Activated gamma-delta T cell treated with anti-CD3 and anti-CD28 coated beads, Interleukin-2, amount 50 U/mL, for 16 hours (primary cell): ENCODE data around the gene SLC25A53.

ENCODE experiments used
- DNase-seq: peaks from one replicate; pipeline ENCODE4 v3.0.0-alpha.2; 2020; ENCODE audit warnings: low read depth

The SLC25A53 gene, protein sequence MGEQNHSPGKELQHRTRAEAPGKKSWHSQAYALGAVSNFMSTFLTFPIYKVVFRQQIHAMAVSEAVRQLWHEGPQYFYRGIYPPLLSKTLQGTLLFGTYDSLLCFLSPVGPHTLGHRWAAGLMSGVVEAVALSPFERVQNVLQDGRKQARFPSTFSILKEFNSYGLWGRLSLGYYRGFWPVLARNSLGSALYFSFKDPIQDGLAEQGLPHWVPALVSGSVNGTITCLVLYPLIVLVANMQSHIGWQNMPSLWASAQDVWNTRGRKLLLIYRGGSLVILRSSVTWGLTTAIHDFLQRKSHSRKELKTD

DNA sequence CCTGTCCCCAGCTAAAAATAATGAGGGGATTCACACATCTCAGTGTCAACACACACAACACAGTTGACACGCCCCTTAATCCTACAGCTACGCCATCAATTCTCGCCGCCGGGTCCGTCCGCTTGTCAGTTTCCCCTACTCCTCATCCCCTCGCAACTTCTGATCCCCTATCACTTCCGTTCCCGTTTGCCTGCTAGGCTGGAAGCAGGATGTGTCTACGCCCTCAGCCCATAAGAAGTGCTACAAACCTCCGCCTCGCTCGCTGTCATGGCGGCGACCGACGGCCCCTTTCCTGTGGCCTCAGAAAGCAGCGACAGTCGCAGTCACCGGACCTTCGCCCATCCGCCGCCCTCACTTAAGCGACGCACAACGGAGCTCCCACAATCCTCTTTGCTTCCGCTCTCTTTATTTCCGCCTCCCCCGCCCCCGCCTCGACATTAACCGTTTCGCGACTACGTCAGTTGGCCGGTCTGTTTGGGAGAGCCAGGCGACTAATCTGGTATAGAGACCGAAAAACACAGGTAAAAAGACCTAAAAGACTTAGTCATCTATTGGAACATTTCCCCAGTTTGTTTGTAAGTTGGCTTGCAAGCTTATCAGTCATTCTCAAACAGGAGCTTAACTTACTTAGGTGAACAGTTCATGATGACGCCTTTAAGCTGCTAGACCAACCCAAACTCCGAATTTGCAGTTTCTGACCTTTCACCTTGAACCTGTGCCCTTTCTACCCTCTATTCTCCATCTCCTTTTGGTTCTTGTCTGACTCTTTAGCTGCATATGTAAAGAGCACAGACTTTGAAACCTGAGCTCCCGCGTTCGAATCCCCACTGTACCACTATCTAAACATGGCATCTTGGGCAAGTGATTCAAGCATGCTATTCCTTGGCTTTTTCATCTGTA, at the start of gene SLC25A53:
SLC25A53 (minus strand) TSS at position 380 of the 900 bp plus-strand sequence. CDS start 51,752 bp downstream, outside the sequence.
- DNase-seq, result peak; percentile 53

DNA sequence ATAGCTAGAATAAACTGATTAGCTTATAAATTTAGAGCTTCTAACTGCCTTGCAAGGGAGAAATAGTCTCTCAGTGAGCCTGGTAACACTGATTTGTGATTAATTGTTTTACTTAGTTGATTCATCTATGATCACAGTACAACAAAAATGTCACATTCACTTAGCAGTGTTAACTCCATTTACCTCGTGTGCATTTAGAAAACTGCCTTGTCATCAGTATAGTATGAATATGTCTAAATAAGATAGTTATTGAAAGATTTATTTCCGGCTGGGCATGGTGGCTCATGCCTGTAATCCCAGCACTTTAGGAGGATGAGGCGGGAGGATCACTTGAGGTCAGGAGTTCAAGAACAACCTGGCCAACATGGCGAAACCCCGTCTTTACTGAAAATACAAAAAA, 48.7 kb upstream of the SLC25A53 start:
- DNase-seq, result no peak

DNA sequence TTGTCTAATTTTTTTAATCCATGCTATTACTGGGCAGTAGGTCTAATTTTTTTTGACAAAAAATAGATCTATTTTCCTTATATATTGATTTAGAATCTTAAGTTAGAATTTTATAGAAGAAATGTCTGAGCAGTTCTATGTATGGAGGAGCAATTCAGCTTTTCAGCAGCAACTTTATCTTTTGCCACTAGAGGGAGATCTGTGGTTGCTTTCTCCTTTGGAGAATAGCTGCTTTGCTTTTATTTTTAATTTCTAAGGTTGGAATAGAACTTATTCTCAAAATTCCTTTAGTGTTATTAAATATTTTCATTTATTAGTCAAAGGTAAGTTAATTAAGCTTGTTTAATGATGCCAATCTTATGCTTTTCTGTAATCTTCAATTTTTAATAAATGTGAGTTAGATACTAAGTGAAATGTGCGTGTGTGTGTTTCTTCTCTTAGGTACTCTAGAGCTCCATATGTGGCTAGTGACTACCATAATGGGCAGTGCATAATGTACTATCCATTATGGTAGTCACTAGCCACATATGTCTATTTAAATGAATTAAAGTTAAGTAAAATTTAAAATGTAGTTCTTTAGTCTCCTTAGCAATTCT, 38.8 kb upstream of the SLC25A53 start:
- DNase-seq, result no peak

DNA sequence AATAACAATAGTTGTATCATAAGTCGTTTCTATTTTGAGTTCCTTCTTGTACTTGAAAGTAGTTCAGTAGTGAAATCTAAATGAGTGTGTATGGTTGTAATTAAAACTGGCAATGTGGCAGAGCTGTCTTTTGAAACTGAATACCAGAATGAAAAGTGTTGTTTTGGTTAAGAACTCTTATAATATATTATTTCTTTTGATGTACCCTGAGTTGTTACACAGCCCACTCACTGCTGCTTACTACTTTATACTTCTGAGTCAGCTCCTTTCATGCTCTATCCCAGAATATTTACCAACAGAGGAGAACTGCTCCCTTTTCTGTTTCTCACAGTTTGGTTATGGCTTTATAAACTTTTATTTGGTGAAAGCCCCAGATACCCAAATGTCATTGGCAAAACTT, 38.2 kb upstream of the SLC25A53 start:
- DNase-seq, result no peak

DNA sequence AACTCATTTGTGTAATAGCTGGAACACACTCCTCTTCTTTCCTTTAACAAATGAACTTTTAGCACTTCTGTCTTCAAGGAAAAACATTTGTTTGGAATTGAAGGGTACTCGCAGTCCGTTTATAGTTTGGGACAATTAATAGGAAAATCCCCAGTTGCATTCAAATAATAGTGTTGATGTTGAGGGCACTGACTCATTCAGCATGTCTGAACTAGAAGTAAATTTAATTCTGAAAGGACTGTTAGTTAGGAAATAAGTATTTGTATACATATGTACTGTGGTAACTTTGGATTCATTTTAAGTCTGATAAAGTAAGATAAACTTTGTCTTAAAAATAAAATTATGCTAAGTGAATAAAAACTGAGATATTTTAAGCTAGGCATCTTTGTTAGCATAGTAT, 36.7 kb upstream of the SLC25A53 start:
- no peak for DNase-seq

DNA sequence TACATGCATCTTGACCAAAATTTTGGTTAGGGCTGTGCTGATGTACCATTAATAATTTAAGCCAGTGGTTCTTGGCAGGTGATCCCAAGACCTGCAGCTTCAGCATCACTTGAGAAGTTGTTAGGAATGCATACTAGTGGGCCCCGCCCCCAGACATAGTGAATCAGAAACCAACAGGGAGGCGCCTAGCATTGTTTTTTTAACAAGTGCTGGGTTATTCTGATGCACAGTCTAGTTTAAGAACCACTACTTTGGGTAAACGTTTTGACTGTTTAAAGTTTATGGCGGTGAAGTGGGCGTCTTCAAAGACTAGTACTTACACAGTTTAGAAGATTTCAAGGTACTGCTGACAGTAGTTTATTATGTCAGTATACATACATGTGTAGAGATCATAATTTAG, 33.0 kb upstream of the SLC25A53 start:
- no peak for DNase-seq

DNA sequence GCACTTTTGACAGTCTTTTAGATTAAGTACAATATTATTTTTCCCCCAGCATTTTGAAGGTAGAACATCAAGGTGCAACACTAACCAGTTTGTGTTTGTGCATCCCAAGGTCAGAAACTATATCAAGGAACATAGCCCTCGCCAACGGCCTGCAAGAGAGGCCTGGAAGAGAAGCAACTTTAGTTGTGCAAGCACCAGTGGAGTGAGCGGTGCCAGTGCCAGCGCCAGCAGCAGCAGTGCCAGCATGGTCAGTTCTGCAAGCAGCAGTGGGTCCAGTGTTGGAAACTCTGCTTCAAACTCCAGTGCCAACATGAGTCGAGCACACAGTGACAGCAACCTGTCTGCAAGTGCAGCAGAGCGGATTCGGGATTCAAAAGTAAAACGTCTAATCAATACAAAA, 31.1 kb upstream of the SLC25A53 start:
- no peak for DNase-seq

DNA sequence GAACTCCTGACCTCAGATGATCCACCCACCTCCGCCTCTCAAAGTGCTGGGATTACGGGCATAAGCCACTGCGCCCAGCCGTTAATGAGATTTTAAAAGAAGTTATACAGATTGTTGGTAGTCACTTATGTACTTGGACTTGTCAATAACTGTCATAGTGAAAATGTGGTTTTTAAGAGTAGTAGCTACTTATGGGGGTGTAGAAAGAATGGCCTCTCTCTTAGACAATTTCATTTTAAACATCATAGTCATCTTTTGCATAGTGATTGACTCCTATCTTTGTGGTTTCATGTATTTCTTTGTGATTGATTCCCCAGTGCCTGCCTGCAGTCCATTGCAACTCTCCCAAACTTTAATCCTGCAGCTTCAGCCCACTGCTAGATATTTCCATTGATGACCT, 26.9 kb upstream of the SLC25A53 start:
- no peak for DNase-seq

DNA sequence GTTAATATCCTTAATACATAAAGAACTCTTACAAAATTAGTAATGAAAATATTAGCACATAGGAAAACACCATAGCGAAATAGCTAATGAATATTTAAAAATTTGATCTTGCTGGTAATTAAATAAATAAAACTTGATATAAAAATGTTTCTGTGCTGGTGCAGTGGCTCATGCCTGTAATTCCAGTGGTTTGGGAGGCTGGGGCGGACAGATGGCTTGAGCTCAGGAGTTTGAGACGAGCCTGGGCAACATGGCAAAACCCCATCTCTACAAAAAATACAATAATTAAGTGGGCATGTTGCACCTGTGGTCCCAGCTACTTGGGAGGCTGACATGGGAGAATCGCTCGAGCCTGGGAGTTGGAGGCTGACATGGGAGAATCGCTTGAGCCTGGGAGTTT, 17.0 kb upstream of the SLC25A53 start:
- no peak for DNase-seq

DNA sequence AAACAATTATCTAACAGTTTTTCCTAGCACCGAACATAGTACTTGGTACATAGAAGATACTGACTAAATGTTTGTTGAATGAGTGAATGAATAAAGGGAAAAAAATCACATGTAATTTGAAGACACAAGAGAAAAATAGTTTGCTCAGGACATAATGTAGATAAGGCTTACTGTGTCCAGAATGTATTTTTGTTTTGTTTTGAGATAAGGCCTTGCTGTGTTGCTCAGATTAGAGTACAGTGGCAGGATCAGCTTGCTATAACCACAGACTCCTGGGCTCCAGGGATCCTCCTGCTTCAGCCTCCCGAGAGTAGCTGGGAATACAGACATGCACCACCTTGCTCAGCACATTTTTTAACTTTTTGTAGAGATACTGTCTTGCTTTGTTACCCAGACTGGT, 16.0 kb upstream of the SLC25A53 start:
- no peak for DNase-seq

DNA sequence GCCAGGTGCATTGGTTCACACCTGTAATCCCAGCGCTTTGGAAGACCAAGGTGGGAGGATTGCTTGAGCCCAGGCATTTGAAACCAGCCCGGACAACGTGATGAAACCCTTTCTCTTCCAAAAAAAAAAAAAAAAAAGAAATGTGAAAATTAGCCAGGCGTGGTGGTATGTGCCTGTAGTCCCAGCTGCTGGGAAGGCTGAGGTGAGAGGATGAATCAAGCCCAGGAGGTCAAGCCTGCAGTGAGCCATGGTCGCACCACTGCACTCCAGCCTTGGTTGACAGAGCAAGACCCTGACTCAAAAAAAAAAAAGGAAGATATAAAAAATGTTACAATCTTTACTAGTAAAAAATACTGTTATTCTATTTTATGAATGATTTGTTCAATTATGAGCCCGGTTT, 15.3 kb upstream of the SLC25A53 start:
- no peak for DNase-seq

DNA sequence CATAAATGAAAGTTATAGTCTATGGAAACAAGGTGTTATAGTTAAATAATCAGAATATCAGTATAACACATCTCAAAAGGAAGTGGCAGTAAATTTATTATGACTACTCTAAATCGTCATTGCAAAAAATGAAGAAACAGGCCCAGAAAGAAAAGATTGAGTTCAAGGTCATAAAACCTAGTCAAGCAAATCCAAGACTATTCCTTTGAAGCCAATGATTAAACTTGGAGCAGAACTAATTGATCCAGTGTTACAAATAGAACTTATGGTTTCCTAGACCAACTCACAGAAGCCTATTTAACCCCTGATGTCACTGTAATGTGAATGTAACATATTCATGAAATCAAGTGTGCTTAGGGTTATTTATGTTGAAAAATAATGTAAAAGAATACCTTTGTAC, 11.3 kb upstream of the SLC25A53 start:
- DNase-seq, result no peak

DNA sequence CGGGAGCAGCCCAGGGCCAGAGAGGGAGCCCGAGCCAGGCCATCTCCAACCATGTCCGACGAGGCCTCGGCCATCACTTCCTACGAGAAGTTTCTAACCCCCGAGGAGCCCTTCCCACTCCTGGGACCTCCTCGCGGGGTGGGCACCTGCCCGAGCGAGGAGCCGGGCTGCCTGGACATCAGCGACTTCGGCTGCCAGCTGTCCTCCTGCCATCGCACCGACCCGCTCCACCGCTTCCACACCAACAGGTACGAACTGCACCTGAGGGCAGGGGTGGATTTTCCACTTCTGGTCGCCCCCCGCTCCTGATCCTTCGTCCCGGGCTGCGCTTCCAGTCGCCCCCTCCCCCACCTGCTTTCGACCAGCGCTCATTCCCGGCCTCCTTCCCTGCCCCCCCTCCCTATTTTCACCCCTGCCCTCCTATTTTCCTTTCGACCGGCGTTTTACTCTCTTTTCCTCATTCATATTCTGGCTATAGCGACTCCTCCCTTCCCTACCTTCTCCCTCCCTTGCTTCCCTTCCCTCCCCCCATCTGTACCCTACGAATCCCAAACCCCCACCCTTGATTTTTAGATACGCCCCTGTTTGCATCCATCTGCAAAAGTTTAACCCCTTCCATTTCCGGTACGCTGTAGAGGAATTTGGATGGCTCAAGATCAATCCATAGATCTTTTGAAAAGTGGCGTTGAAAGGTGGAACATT, 10.1 kb upstream of the SLC25A53 start:
- DNase-seq, result no peak

DNA sequence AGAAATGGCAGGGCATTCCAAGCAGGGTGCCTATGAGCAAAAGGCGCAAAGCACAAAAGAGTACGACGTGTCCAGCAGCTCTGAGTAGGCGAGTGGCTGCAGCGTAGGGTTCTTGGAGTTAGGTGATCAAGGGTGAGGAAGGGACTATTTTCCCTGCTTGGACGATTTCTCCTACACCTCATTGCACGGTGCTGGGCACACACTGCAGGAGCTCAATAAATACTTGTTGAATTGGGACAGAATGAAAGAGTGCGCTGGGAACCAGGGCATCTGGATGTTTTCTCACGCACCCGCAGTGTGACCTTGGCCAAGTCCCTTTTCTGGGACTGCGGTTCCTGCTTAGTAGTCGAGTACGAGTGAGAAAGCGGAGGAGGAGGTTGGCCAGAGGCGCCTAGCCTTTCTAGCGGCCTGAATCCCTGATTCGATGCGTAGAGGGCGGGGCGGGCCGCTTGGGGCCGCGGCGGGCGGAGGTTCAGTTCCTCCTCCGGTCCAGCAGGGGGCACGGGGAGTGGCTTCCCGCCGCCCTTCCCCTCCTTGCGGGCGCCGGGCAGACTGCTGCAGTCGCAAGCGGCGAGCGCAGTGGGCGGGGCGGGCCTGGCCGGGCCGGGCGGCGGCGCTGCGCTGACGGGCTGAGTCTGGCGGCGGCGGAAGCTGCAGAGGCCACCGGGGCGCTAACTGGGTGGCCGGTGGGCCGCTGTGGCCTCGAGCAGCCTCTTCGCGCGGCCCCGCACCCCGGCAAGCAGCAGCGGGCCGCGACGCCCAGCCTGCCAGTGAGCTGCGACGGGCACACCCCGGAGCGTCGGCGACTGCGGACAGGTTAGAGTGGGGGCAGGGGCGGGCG, 9.3 kb upstream of the SLC25A53 start, which contains the start of gene FAM199X:
FAM199X (plus strand) TSS at position 560 of the 841 bp plus-strand sequence. CDS start 333 bp downstream, outside the sequence.
- peak; percentile 72 for DNase-seq

DNA sequence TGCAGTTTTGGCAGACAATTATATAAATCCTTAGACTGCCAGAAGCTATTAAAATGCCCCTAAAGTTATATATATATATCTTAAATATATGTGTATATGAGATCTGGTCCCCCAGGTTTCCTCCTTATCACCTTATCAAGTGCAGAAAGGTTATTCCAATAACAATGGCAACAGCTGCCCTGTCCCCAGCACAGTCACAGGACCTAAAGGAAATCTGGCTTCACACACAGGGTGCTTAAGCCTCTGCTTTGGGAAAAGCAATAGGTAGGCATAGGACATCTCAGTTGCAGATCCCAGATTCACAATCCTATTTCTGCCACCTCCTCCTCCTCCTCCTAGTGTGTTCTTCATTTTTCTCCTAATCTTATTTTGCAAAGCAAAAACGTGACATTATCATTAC, 5.8 kb downstream of the SLC25A53 start:
- no peak for DNase-seq

DNA sequence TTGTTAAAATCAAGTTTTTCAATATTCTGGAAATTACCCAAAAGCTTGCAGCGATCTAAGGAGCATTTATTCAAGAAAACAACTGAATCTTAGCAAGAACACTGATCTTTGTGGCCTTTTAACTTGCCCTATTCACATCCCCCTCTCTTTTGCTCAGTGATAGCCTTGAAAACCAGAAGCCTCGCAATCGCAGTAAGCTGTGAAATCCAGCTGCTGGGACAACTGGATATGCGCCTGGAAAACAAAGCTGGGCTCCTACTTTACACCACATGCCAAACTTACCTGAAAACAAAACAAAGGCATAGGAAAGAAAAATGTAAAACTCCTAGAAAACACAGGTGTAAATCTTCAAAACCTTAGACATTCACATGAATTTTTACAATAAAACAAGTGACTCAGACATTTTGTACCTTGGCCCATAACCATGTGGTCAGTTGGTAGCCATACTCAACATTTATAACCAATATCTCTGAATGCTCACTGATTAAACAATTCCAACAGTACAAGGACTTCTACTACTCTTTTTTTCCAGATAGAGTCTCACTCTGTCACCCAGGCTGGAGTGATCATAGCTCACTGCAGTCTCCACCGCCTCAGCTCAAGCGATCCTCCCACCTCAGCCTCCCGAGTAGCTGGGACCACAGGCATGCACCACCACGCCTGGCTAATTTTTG, 15.6 kb downstream of the SLC25A53 start:
- no peak for DNase-seq

DNA sequence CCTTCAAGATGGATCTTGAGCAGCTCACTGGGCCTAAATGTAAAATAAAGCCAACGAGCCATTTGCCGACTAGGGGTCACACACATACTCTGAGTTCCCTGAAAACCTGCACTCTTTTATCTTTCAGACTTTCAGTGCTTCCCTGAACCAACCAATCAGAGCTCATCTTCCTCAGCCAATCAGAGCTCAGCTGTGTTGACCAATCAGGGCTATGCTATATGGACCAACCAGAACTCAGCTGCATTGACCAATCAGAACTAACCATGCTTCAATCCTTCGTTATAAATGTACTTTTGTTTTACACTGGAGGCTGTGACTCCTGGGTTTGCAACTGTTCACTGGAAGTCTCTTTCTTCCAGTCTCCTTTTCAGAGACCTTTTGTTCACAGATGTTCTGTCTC, 19.3 kb downstream of the SLC25A53 start:
- DNase-seq, result no peak

DNA sequence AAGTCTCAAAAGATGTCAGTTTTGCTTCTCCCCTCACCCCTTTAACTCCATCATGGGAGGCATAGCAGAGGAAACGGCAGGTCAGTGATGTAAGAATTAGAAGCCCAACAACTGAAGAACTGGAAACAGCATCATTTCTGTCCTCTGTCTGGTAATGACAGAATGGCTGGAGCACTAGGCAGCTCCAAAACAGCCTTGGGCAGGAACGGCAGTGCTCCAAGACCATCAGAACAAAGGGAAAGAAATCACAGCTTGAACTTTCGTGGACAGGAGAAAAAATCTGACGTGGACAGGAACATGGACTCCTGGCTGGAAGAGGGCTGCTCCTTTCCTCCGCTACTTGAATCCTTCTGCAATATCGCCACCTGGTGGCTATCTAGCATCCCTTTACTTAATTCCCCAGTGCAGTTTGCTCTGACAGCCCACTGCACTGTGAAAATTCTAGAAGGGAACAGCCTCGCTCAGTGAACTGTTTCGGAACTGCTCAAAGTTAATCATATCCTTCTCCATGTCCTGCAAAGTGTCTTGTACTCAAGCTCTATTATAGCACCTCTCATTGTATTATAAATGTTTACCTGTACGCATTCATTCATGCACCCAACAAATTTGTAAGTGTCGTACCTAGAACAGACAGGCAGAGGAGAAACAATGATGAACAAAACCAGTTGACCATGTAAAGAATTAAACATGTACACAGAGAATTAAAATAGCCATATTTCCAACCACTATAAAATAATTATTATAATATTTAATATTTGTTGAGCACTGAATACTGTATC, 20.4 kb downstream of the SLC25A53 start:
- peak; percentile 29 for DNase-seq

DNA sequence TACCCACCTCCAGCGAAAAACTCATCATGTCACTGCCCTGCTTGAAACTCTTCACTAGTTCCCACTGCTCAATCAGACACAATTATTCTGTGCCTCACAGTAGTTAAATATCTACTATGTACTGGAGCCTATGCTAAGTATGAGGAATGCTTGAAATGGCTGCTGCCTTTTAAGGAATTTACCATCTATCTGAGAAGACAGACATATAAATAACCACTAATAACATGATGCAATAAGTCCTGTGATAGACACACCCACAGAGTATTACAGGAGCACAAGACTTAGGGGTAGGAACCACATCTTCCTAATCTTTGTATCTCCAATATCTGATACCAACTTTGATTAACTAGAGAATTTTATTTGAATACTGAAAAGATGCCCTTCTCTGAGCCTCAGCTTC, 21.1 kb downstream of the SLC25A53 start:
- DNase-seq, result no peak
